GM19395 (cell line): ENCODE data around the gene DLG2.
"Not testable (repeated sequence)": the region's sequence is repeated elsewhere in the genome, so short reads cannot be mapped to it uniquely, and the experiment has no call there.

Experiments
- ATAC-seq: cut with Tn5 transposase; IDR thresholded peaks from one replicate; pipeline ENCODE4 v1.9.1; 2021; ENCODE audit warnings: mild to moderate bottlenecking, moderate library complexity; ENCODE audit not compliant: unreplicated experiment

DLG2 gene

GRCh38 chr11:84806354-84806753 is 820.8 kb downstream of the DLG2 start:
- ATAC-seq: no peak

GRCh38 chr11:84804041-84804440 is 823.1 kb downstream of the DLG2 start:
- ATAC-seq: no peak

GRCh38 chr11:84800755-84801346 is 826.3 kb downstream of the DLG2 start:
- ATAC-seq: no peak

GRCh38 chr11:84799112-84799511 is 828.0 kb downstream of the DLG2 start:
- ATAC-seq: no peak

- ATAC-seq: no peak
Observed at GRCh38 chr11:84795698-84796097, 831.4 kb downstream of the DLG2 start.

GRCh38 chr11:84794663-84795443 is 832.3 kb downstream of the DLG2 start:
- ATAC-seq: no peak

- no peak for ATAC-seq
Observed at GRCh38 chr11:84793318-84793717, 833.8 kb downstream of the DLG2 start.

- ATAC-seq: no peak
Observed at GRCh38 chr11:84790849-84791427, 836.2 kb downstream of the DLG2 start.

GRCh38 chr11:84788220-84788619 is 838.9 kb downstream of the DLG2 start:
- no peak for ATAC-seq

- ATAC-seq: not testable (repeated sequence)
Observed at GRCh38 chr11:84784158-84784557, 843.0 kb downstream of the DLG2 start.

GRCh38 chr11:84780689-84781293 is 846.4 kb downstream of the DLG2 start:
- peak; percentile 71 for ATAC-seq

- no peak for ATAC-seq
Observed at GRCh38 chr11:84775503-84775902, 851.6 kb downstream of the DLG2 start.

- ATAC-seq: no peak
Observed at GRCh38 chr11:84763931-84764330, 863.2 kb downstream of the DLG2 start.

GRCh38 chr11:84757711-84758110 is 869.4 kb downstream of the DLG2 start:
- ATAC-seq: no peak

- no peak for ATAC-seq
Observed at GRCh38 chr11:84751371-84751770, 875.8 kb downstream of the DLG2 start.

GRCh38 chr11:84747871-84748270 is 879.3 kb downstream of the DLG2 start:
- no peak for ATAC-seq

- ATAC-seq: no peak
Observed at GRCh38 chr11:84740050-84740449, 887.1 kb downstream of the DLG2 start.

- no peak for ATAC-seq
Observed at GRCh38 chr11:84724256-84724655, 902.9 kb downstream of the DLG2 start.

- no peak for ATAC-seq
Observed at GRCh38 chr11:84722583-84723108, 904.5 kb downstream of the DLG2 start.

- no peak for ATAC-seq
Observed at GRCh38 chr11:84721561-84721961, 905.6 kb downstream of the DLG2 start.

- no peak for ATAC-seq
Observed at GRCh38 chr11:84720706-84721402, 906.3 kb downstream of the DLG2 start.
